Measurements from ENCODE around the gene PGGHG.
"Not testable (repeated sequence)": the region's sequence is repeated elsewhere in the genome, so short reads cannot be mapped to it uniquely, and the experiment has no call there.

Gene PGGHG

GRCh38 chr11:255816-256215, 33.1 kb upstream of the PGGHG start:
- no peak overlapping the region for H3K4me3 ChIP-seq (ENCODE audit: low read length)
- peaks cover 8% of the 10 kb centered on the region for H3K36me3 ChIP-seq (ENCODE audit: control insufficient read depth, insufficient read depth, low read length)
- no peaks in the 10 kb centered on the region for H3K27me3 ChIP-seq (ENCODE audit: control insufficient read depth, insufficient read depth, low read length)
- no peak overlapping the region for H3K9ac ChIP-seq (ENCODE audit: low read length)
- no peaks in the 10 kb centered on the region for H3K4me1 ChIP-seq (ENCODE audit: control insufficient read depth, insufficient read depth, low read length)
- H3K27ac ChIP-seq (ENCODE audit: low read depth, low read length): no peak overlapping the region

GRCh38 chr11:256952-257737, 31.8 kb upstream of the PGGHG start:
- Histone ChIP-seq H3K27ac (ENCODE audit: low read depth, low read length) (no peak overlapping the region), H3K4me1 (ENCODE audit: control insufficient read depth, insufficient read depth, low read length) (no peaks in the 10 kb centered on the region), H3K36me3 (ENCODE audit: control insufficient read depth, insufficient read depth, low read length) (peaks cover 8% of the 10 kb centered on the region), H3K4me3 (ENCODE audit: low read length) (no peak overlapping the region), H3K9ac (ENCODE audit: low read length) (no peak overlapping the region), H3K27me3 (ENCODE audit: control insufficient read depth, insufficient read depth, low read length) (no peaks in the 10 kb centered on the region)

GRCh38 chr11:257766-258493, 31.0 kb upstream of the PGGHG start:
- Histone ChIP-seq H3K9ac (ENCODE audit: low read length) (no peak overlapping the region), H3K4me3 (ENCODE audit: low read length) (no peak overlapping the region), H3K27ac (ENCODE audit: low read depth, low read length) (no peak overlapping the region), H3K27me3 (ENCODE audit: control insufficient read depth, insufficient read depth, low read length) (no peaks in the 10 kb centered on the region), H3K36me3 (ENCODE audit: control insufficient read depth, insufficient read depth, low read length) (peaks cover under 1% of the 10 kb centered on the region), H3K4me1 (ENCODE audit: control insufficient read depth, insufficient read depth, low read length) (no peaks in the 10 kb centered on the region)

- Histone ChIP-seq H3K4me3 (ENCODE audit: low read length) (no peak overlapping the region), H3K27me3 (ENCODE audit: control insufficient read depth, insufficient read depth, low read length) (no peaks in the 10 kb centered on the region), H3K4me1 (ENCODE audit: control insufficient read depth, insufficient read depth, low read length) (no peaks in the 10 kb centered on the region), H3K27ac (ENCODE audit: low read depth, low read length) (no peak overlapping the region), H3K9ac (ENCODE audit: low read length) (no peak overlapping the region), H3K36me3 (ENCODE audit: control insufficient read depth, insufficient read depth, low read length) (no peaks in the 10 kb centered on the region)
Observed at GRCh38 chr11:259413-259812, 29.5 kb upstream of the PGGHG start.

GRCh38 chr11:261624-262023, 27.3 kb upstream of the PGGHG start:
- Histone ChIP-seq H3K27me3 (ENCODE audit: control insufficient read depth, insufficient read depth, low read length) (no peaks in the 10 kb centered on the region), H3K27ac (ENCODE audit: low read depth, low read length) (no peak overlapping the region), H3K9ac (ENCODE audit: low read length) (no peak overlapping the region), H3K36me3 (ENCODE audit: control insufficient read depth, insufficient read depth, low read length) (no peaks in the 10 kb centered on the region), H3K4me3 (ENCODE audit: low read length) (no peak overlapping the region), H3K4me1 (ENCODE audit: control insufficient read depth, insufficient read depth, low read length) (no peaks in the 10 kb centered on the region)

- Histone ChIP-seq H3K27me3 (ENCODE audit: control insufficient read depth, insufficient read depth, low read length) (no peaks in the 10 kb centered on the region), H3K4me3 (ENCODE audit: low read length) (peak overlapping the region; percentile 21), H3K27ac (ENCODE audit: low read depth, low read length) (no peak overlapping the region), H3K9ac (ENCODE audit: low read length) (no peak overlapping the region), H3K36me3 (ENCODE audit: control insufficient read depth, insufficient read depth, low read length) (no peaks in the 10 kb centered on the region), H3K4me1 (ENCODE audit: control insufficient read depth, insufficient read depth, low read length) (no peaks in the 10 kb centered on the region)
Observed at GRCh38 chr11:266676-267439, 22.1 kb upstream of the PGGHG start.

GRCh38 chr11:267491-267994, 21.4 kb upstream of the PGGHG start:
- Histone ChIP-seq H3K4me1 (ENCODE audit: control insufficient read depth, insufficient read depth, low read length) (no peaks in the 10 kb centered on the region), H3K27me3 (ENCODE audit: control insufficient read depth, insufficient read depth, low read length) (no peaks in the 10 kb centered on the region), H3K4me3 (ENCODE audit: low read length) (peak overlapping the region; percentile 56), H3K36me3 (ENCODE audit: control insufficient read depth, insufficient read depth, low read length) (no peaks in the 10 kb centered on the region), H3K9ac (ENCODE audit: low read length) (no peak overlapping the region), H3K27ac (ENCODE audit: low read depth, low read length) (no peak overlapping the region)

GRCh38 chr11:268716-269145, 20.2 kb upstream of the PGGHG start:
- H3K4me3 ChIP-seq (ENCODE audit: low read length); H3K36me3 ChIP-seq (ENCODE audit: control insufficient read depth, insufficient read depth, low read length); H3K9ac ChIP-seq (ENCODE audit: low read length); H3K4me1 ChIP-seq (ENCODE audit: control insufficient read depth, insufficient read depth, low read length); H3K27me3 ChIP-seq (ENCODE audit: control insufficient read depth, insufficient read depth, low read length): not testable (repeated sequence)
- peak overlapping the region; percentile 56 for H3K27ac ChIP-seq (ENCODE audit: low read depth, low read length)

GRCh38 chr11:269146-269890, 19.6 kb upstream of the PGGHG start:
- peak overlapping the region; percentile 25 for H3K4me3 ChIP-seq (ENCODE audit: low read length)
- H3K36me3 ChIP-seq (ENCODE audit: control insufficient read depth, insufficient read depth, low read length): no peaks in the 10 kb centered on the region
- H3K27ac ChIP-seq (ENCODE audit: low read depth, low read length): peak overlapping the region; percentile 38
- H3K27me3 ChIP-seq (ENCODE audit: control insufficient read depth, insufficient read depth, low read length): no peaks in the 10 kb centered on the region
- H3K4me1 ChIP-seq (ENCODE audit: control insufficient read depth, insufficient read depth, low read length): no peaks in the 10 kb centered on the region
- H3K9ac ChIP-seq (ENCODE audit: low read length): no peak overlapping the region

- no peak overlapping the region for H3K27ac ChIP-seq (ENCODE audit: low read depth, low read length)
- H3K36me3 ChIP-seq (ENCODE audit: control insufficient read depth, insufficient read depth, low read length): no peaks in the 10 kb centered on the region
- H3K9ac ChIP-seq (ENCODE audit: low read length): no peak overlapping the region
- no peak overlapping the region for H3K4me3 ChIP-seq (ENCODE audit: low read length)
- no peaks in the 10 kb centered on the region for H3K4me1 ChIP-seq (ENCODE audit: control insufficient read depth, insufficient read depth, low read length)
- no peaks in the 10 kb centered on the region for H3K27me3 ChIP-seq (ENCODE audit: control insufficient read depth, insufficient read depth, low read length)
Observed at GRCh38 chr11:270451-271318, 18.2 kb upstream of the PGGHG start.

- Histone ChIP-seq H3K4me1 (ENCODE audit: control insufficient read depth, insufficient read depth, low read length) (no peaks in the 10 kb centered on the region), H3K27me3 (ENCODE audit: control insufficient read depth, insufficient read depth, low read length) (no peaks in the 10 kb centered on the region), H3K9ac (ENCODE audit: low read length) (no peak overlapping the region), H3K36me3 (ENCODE audit: control insufficient read depth, insufficient read depth, low read length) (no peaks in the 10 kb centered on the region), H3K27ac (ENCODE audit: low read depth, low read length) (no peak overlapping the region), H3K4me3 (ENCODE audit: low read length) (no peak overlapping the region)
Observed at GRCh38 chr11:271319-271715, 17.6 kb upstream of the PGGHG start.

All from rectal smooth muscle tissue (tissue), 1 donor.